ENCODE data around the gene TULP3. TPM values are rescaled to one million over a fixed set of nuclear protein-coding genes. Genes with fewer than 3 reads are reported as not detected.

TULP3 gene
- total and polyA plus RNA-seq, 2 donors (not counting 3 experiments of a cell fraction or from before 2014, with no cell fraction given) = 30.8 to 31.0 TPM

DNA sequence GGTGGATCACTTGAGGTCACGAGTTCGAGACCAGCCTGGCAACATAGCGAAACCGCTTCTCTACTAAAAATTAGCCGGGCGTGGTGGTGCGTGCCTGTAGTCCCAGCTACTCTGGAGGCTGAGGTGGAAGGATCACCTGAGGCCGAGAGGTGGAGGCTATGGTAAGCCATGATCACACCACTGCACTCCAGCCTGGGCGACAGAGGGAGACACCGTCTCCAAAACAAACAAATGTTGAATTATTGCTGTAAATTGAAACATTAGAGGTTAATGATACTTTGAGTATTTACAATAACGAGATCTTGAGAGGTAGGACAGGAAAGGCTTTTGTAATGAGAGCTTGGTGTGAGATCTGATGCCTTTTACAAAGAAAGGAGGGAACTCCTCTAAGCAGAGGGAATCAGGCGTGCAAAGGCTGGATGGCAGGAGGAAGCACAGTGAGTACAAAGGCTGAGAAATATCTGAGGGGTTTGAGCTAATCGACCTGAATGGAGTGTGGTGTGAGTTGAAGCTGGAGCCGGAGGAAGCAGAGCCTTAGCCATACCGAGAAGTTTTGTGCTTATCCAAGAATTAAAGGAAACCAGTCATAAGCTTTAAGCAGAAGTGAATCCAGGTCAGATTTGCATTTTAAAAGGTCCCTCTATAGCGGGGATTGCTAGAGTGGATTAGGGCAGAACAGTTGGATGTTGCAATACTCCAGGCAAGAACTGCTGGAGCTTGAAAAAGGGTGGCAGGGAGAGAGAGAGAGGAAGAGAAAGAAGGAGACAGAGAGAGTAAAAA, 12.5 kb upstream of the TULP3 start:
- FAIRE-seq = peak; percentile 72
- H2AFZ ChIP-seq (ENCODE audit: low read depth, low read length) = peak overlapping the region; percentile 99
- TF ChIP-seq POLR2AphosphoS5 (IDR thresholded peaks at IDR 0.05; ENCODE audit: insufficient read depth, low read depth, low read length) (peak; percentile 3), GATA2 (IDR thresholded peaks at IDR 0.05; ENCODE audit: insufficient read depth, insufficient read length, low read depth, low read length) (no peak)
- peaks cover 79% of the 10 kb centered on the region for H3K79me2 ChIP-seq (ENCODE audit: control insufficient read depth, insufficient read depth, low read length)
- H3K4me3 ChIP-seq (replicated peaks in 1 of 3; ENCODE audit: insufficient read depth in 1 of 3, low read depth in 1 of 3, low read length in 3 of 3) = peak overlapping the region; percentile 56 to 99 (median 99)
- peak; percentile 42 for DNase-seq (ENCODE audit: low read depth, low spot score)
- CTCF ChIA-PET = interaction anchor here (0.8 to 2.9 kb wide), 11 partner anchors 8 to 164 kb away, joined by 3 to 21 read pairs (median 5); partner anchors contain the start of gene TULP3
- no peaks in the 10 kb centered on the region for H3K27me3 ChIP-seq (ENCODE audit: control insufficient read depth in 2 of 2, insufficient read depth in 2 of 2, low read length in 2 of 2)
- BruUV-seq (replicated peaks) = no TSS peak
- POLR2A ChIA-PET = no interaction called here
- H3K4me1 ChIP-seq (ENCODE audit: control insufficient read depth, extremely low read depth, insufficient read depth, low read length) = peaks cover 17% of the 10 kb centered on the region
- no peaks in the 10 kb centered on the region for H3K9me3 ChIP-seq (replicated peaks; ENCODE audit: control insufficient read depth, insufficient read depth, low read length)
- dilution Hi-C loops (cut with MboI; ENCODE audit: extremely low pct_ligation_motif_present, low sequenced_read_pairs) (no loop called here), intact Hi-C loops (cut with micrococcal nuclease) (loop anchor here (1.0 to 2.0 kb wide), 3 partner anchors 12 to 156 kb away; partner anchors contain the start of gene TULP3)
- H3K9ac ChIP-seq (replicated peaks; ENCODE audit: extremely low read depth, insufficient read depth, low read length) = peak overlapping the region; percentile 97
- H3K27ac ChIP-seq (ENCODE audit: insufficient read depth, low read depth, low read length) = peak overlapping the region; percentile 88
- H4K20me1 ChIP-seq (replicated peaks; ENCODE audit: control insufficient read depth, extremely low read depth, insufficient read depth, low read length) = no peaks in the 10 kb centered on the region
- peak overlapping the region; percentile 79 for H3K4me2 ChIP-seq (ENCODE audit: insufficient read depth, low read length)
- no peaks in the 10 kb centered on the region for H3K36me3 ChIP-seq (ENCODE audit: control insufficient read depth in 2 of 2, extremely low read depth in 1 of 2, insufficient read depth in 2 of 2, low read length in 2 of 2)
- no peaks in the 10 kb centered on the region for H3K9me1 ChIP-seq (replicated peaks; ENCODE audit: control insufficient read depth, extremely low read depth, insufficient read depth, low read length)

DNA sequence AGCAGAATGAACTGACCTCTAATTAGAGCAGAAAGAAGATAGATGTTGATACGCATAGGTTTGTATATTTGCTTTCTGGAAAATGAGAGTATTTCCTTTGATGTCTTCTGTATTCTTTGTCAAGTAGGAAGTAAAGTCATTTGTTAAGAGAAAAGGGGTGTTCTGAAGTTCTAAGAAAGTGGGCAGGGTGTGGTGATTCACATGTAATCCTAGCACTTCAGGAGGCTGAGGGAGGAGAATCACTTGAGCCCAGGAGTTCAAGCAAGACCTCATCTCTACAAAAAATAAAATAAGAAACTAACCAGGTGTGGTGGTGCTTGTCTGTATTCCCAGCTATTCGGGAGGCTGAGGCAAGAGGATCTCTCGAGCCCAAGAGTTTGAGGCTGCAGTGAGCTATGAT, 10.8 kb upstream of the TULP3 start:
- H3K4me1 ChIP-seq (ENCODE audit: control insufficient read depth, extremely low read depth, insufficient read depth, low read length) = peaks cover 17% of the 10 kb centered on the region
- H3K36me3 ChIP-seq (ENCODE audit: control insufficient read depth in 2 of 2, extremely low read depth in 1 of 2, insufficient read depth in 2 of 2, low read length in 2 of 2) = no peaks in the 10 kb centered on the region
- H2AFZ ChIP-seq (ENCODE audit: low read depth, low read length) = no peak overlapping the region
- H3K9me3 ChIP-seq (replicated peaks; ENCODE audit: control insufficient read depth, insufficient read depth, low read length) = no peaks in the 10 kb centered on the region
- H3K9ac ChIP-seq (replicated peaks; ENCODE audit: extremely low read depth, insufficient read depth, low read length) = no peak overlapping the region
- no peaks in the 10 kb centered on the region for H3K27me3 ChIP-seq (ENCODE audit: control insufficient read depth in 2 of 2, insufficient read depth in 2 of 2, low read length in 2 of 2)
- no peaks in the 10 kb centered on the region for H4K20me1 ChIP-seq (replicated peaks; ENCODE audit: control insufficient read depth, extremely low read depth, insufficient read depth, low read length)
- peaks cover 66% of the 10 kb centered on the region for H3K79me2 ChIP-seq (ENCODE audit: control insufficient read depth, insufficient read depth, low read length)
- FAIRE-seq (no peak), DNase-seq (ENCODE audit: low read depth, low spot score) (no peak)
- intact Hi-C loops (cut with micrococcal nuclease) = no loop called here
- no peak overlapping the region for H3K27ac ChIP-seq (ENCODE audit: insufficient read depth, low read depth, low read length)
- ChIA-PET POLR2A (no interaction called here), CTCF (interaction anchor here (1.3 to 2.0 kb wide), 2 partner anchors 154 to 162 kb away, joined by 4 to 8 read pairs; no protein-coding TSS in a partner anchor)
- BruUV-seq (replicated peaks) = no TSS peak
- H3K9me1 ChIP-seq (replicated peaks; ENCODE audit: control insufficient read depth, extremely low read depth, insufficient read depth, low read length) = no peaks in the 10 kb centered on the region
- TF ChIP-seq EZH2 (IDR thresholded peaks at IDR 0.05; ENCODE audit: borderline replicate concordance, low read depth, low read length, severe bottlenecking) (no peak), MYC (IDR thresholded peaks at IDR 0.05; ENCODE audit: low read depth, low read length) (no peak), POLR2AphosphoS5 (IDR thresholded peaks at IDR 0.05; ENCODE audit: insufficient read depth, low read depth, low read length) (no peak), GATA2 (IDR thresholded peaks at IDR 0.05; ENCODE audit: insufficient read depth, insufficient read length, low read depth, low read length) (no peak), POLR2A (IDR thresholded peaks at IDR 0.05; ENCODE audit: low read depth, low read length) (no peak), FOS (IDR thresholded peaks at IDR 0.05; ENCODE audit: borderline replicate concordance, insufficient read depth, low read length) (no peak), JUN (IDR thresholded peaks at IDR 0.05; ENCODE audit: borderline replicate concordance, insufficient read depth, insufficient read length, low read depth) (no peak)
- TF ChIP-seq, protein P1, sequence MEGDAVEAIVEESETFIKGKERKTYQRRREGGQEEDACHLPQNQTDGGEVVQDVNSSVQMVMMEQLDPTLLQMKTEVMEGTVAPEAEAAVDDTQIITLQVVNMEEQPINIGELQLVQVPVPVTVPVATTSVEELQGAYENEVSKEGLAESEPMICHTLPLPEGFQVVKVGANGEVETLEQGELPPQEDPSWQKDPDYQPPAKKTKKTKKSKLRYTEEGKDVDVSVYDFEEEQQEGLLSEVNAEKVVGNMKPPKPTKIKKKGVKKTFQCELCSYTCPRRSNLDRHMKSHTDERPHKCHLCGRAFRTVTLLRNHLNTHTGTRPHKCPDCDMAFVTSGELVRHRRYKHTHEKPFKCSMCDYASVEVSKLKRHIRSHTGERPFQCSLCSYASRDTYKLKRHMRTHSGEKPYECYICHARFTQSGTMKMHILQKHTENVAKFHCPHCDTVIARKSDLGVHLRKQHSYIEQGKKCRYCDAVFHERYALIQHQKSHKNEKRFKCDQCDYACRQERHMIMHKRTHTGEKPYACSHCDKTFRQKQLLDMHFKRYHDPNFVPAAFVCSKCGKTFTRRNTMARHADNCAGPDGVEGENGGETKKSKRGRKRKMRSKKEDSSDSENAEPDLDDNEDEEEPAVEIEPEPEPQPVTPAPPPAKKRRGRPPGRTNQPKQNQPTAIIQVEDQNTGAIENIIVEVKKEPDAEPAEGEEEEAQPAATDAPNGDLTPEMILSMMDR (IDR thresholded peaks at IDR 0.05; ENCODE audit: extremely low read depth in 1 of 2, insufficient read depth in 1 of 2, low read depth in 1 of 2, low read length in 2 of 2) = no peak
- TF ChIP-seq, protein P2, sequence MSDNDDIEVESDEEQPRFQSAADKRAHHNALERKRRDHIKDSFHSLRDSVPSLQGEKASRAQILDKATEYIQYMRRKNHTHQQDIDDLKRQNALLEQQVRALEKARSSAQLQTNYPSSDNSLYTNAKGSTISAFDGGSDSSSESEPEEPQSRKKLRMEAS (IDR thresholded peaks at IDR 0.05; ENCODE audit: insufficient read depth, insufficient read length) = no peak
- no peak overlapping the region for H3K4me3 ChIP-seq (replicated peaks in 1 of 3; ENCODE audit: insufficient read depth in 1 of 3, low read depth in 1 of 3, low read length in 3 of 3)
- dilution Hi-C loops (cut with MboI; ENCODE audit: extremely low pct_ligation_motif_present, low sequenced_read_pairs) = no loop called here
- H3K4me2 ChIP-seq (ENCODE audit: insufficient read depth, low read length) = no peak overlapping the region

Measured in endothelial cell of umbilical vein (primary cell).